ENCODE measurements around the gene SLC9A4. TPM values are rescaled to one million over a fixed set of nuclear protein-coding genes. Genes with fewer than 3 reads are reported as not detected.
A peak's percentile ranks its signal among the peaks of the same experiment; 100 is the strongest.

Gene SLC9A4, protein sequence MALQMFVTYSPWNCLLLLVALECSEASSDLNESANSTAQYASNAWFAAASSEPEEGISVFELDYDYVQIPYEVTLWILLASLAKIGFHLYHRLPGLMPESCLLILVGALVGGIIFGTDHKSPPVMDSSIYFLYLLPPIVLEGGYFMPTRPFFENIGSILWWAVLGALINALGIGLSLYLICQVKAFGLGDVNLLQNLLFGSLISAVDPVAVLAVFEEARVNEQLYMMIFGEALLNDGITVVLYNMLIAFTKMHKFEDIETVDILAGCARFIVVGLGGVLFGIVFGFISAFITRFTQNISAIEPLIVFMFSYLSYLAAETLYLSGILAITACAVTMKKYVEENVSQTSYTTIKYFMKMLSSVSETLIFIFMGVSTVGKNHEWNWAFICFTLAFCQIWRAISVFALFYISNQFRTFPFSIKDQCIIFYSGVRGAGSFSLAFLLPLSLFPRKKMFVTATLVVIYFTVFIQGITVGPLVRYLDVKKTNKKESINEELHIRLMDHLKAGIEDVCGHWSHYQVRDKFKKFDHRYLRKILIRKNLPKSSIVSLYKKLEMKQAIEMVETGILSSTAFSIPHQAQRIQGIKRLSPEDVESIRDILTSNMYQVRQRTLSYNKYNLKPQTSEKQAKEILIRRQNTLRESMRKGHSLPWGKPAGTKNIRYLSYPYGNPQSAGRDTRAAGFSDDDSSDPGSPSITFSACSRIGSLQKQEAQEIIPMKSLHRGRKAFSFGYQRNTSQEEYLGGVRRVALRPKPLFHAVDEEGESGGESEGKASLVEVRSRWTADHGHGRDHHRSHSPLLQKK
- total RNA-seq = not detected

DNA sequence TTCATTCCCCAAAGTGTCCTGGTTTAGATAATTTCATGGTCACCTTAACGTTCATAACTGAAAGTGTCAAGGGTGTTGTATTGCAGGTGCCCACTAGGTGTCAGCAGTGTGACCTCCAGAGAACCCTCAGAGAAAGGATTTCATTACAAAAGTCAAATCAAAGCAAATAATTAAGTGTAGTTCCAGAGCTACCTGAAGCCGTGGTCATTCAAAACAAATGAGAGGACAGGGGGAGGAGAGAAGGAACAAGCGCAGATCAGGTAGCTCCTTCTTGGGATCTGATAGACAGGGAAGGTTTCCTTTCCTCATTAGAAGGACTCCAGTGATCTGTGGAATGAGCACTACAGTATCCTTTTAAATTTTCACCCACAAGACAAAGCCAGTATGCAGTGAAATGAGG, at the start of gene SLC9A4:
Gene SLC9A4 (plus strand): TSS at position 207 of the 400 bp plus-strand sequence. CDS start 534 bp downstream, outside the sequence.
- H3K27ac ChIP-seq = no peak within 1 kb of the TSS
- TF ChIP-seq, protein P1, sequence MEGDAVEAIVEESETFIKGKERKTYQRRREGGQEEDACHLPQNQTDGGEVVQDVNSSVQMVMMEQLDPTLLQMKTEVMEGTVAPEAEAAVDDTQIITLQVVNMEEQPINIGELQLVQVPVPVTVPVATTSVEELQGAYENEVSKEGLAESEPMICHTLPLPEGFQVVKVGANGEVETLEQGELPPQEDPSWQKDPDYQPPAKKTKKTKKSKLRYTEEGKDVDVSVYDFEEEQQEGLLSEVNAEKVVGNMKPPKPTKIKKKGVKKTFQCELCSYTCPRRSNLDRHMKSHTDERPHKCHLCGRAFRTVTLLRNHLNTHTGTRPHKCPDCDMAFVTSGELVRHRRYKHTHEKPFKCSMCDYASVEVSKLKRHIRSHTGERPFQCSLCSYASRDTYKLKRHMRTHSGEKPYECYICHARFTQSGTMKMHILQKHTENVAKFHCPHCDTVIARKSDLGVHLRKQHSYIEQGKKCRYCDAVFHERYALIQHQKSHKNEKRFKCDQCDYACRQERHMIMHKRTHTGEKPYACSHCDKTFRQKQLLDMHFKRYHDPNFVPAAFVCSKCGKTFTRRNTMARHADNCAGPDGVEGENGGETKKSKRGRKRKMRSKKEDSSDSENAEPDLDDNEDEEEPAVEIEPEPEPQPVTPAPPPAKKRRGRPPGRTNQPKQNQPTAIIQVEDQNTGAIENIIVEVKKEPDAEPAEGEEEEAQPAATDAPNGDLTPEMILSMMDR (IDR thresholded peaks at IDR 0.05) = peak; percentile 60 to 81
- no peak within 1 kb of the TSS for H3K4me3 ChIP-seq
- H3K27me3 ChIP-seq = no peaks in the 10 kb centered on the region
- no peaks in the 10 kb centered on the region for H3K4me1 ChIP-seq
- H3K9me3 ChIP-seq = peaks cover 0 to 19% of the 10 kb centered on the region in 2 donors
- no peaks in the 10 kb centered on the region for H3K36me3 ChIP-seq
- DNase-seq (ENCODE audit: low spot score) = no peak

DNA sequence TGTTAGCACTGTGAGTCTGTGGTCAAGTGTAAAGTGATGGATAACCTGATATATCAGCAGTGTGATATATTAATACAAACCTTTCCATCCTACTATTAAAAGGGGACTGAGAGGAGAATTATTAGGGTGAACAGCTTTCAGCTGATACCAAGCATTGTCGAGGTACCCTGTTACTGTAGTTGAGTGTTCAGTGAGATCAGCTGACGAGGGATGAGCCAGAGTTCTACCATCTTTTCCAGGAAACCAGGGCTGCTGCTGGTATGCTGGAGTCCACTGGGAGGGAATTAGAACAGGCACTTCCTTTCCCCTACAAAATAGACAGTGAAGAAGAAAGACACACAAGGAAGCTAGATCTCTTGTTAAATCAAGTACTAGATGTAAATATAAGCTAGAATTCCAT, 49.7 kb upstream of the SLC9A4 start:
- no peak overlapping the region for H3K4me3 ChIP-seq
- no peak overlapping the region for H3K27ac ChIP-seq
- no peak for DNase-seq (ENCODE audit: low spot score)
- no peaks in the 10 kb centered on the region for H3K27me3 ChIP-seq
- H3K9me3 ChIP-seq = no peaks in the 10 kb centered on the region
- no peaks in the 10 kb centered on the region for H3K4me1 ChIP-seq
- no peaks in the 10 kb centered on the region for H3K36me3 ChIP-seq
- TF ChIP-seq, protein P1 (IDR thresholded peaks at IDR 0.05) = no peak

DNA sequence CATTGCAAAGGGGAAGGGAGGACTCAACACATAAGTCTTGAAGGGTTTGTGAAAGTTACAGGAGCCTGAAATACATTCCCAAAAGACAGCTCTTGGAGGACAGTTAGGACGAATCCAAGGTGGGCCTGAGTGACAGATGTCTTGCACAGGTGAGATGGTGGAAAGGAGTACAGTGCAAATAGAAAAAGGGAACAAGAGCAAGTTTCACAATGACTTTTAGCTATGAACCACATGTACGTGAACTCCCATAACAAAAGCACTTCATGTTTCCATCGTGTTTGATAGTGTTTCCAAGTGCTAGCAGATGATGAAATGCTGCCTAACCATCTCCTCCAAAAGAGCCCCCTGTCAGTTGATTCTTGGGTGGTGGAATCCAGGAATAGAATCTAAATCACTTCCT, 48.3 kb upstream of the SLC9A4 start:
- Histone ChIP-seq H3K4me1 (no peaks in the 10 kb centered on the region), H3K4me3 (no peak overlapping the region), H3K27ac (no peak overlapping the region), H3K9me3 (no peaks in the 10 kb centered on the region), H3K27me3 (no peaks in the 10 kb centered on the region), H3K36me3 (no peaks in the 10 kb centered on the region)
- no peak for DNase-seq (ENCODE audit: low spot score)
- TF ChIP-seq, protein P1 (IDR thresholded peaks at IDR 0.05) = no peak

DNA sequence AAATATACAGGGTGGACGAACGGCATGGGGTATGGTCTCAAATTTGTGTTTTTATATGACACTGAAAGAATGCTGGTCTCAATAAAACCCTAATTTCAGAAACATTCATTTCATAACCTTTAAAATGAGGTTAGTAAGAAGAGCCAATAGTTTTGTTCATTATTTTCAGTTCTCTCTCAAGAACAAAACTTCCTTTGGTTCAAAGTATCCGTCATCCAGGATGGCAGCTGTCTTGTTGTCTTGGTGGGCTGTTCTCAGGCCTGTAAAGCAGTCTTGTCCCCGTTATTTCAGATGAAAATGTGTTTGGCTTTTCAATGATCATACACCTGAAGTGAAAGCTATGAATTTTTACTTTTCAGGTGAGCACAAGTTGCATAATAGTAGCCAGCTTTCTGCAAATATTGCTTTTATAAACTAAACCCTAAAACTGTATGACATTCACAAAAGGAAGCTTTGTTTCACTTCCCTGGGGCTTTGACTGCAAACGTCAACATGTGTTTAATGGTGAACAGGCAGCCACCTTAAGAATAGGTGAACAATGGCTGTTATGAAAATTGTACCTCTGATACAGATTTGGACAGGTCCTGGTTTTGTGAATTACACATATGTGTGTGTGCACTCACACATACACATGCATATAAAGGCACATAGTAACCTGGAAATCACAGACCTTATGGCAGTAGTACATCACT, 47.4 kb upstream of the SLC9A4 start:
- Histone ChIP-seq H3K9me3 (no peaks in the 10 kb centered on the region), H3K27ac (no peak overlapping the region), H3K27me3 (no peaks in the 10 kb centered on the region), H3K4me3 (no peak overlapping the region), H3K36me3 (no peaks in the 10 kb centered on the region), H3K4me1 (no peaks in the 10 kb centered on the region)
- TF ChIP-seq, protein P1 (IDR thresholded peaks at IDR 0.05) = no peak
- no peak for DNase-seq (ENCODE audit: low spot score)

DNA sequence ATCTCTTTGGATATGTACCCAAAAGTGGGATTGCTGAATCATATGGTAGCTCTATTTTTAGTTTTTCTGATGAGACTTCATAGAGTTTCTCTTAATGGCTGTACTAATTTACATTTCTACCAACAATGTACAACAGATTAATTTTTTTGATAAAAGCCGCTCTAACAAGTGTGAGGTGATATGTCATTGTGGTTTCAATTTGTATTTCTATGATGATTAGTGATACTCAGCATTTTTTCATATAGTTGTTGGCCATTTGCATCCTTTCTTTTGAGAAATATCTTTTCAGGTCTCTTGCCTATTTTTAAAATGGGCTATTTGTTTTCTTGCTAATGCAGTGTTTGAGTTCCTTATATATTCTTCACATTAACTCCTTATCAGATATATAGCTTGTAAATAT, 45.8 kb upstream of the SLC9A4 start:
- Histone ChIP-seq H3K4me3 (no peak overlapping the region), H3K4me1 (no peaks in the 10 kb centered on the region), H3K27me3 (no peaks in the 10 kb centered on the region), H3K27ac (no peak overlapping the region), H3K36me3 (no peaks in the 10 kb centered on the region), H3K9me3 (no peaks in the 10 kb centered on the region)
- TF ChIP-seq, protein P1 (IDR thresholded peaks at IDR 0.05) = no peak
- no peak for DNase-seq (ENCODE audit: low spot score)
